GM10248 (cell line): ENCODE data around the gene STXBP6.

ENCODE experiments used
- CTCF ChIA-PET: fragments of 300-600 bp; sonication (Branson Sonifier 250); formaldehyde crosslinking; extraction: SDS; loops from one replicate; lab custom pipeline; 2021; ENCODE audit warnings: antibody characterized with exemption; lab: Yijun Ruan, JAX
- POLR2A ChIA-PET: fragments of 350-650 bp; sonication (Branson Sonifier 250); formaldehyde crosslinking; extraction: SDS; loops from one replicate; lab custom pipeline; 2020; ENCODE audit warnings: antibody characterized with exemption; lab: Yijun Ruan, JAX
- DNase-seq: peaks from one replicate; pipeline ENCODE4 v3.0.0; 2012; ENCODE audit errors: extremely low spot score
- CTCF ChIP-seq: IDR thresholded peaks from 2 replicates; pipeline ENCODE4 v1.5.1; 2012; ENCODE audit warnings: mild to moderate bottlenecking, low read depth; ENCODE audit errors: extremely low read depth, missing control alignments, control extremely low read depth

Gene STXBP6

GRCh38 chr14:24979725-24980239 is 70.2 kb downstream of the STXBP6 start:
- TF ChIP-seq CTCF, result no peak
- ChIA-PET CTCF (interaction anchor here (0.9 to 1.9 kb wide), 2 partner anchors 13 to 119 kb away, joined by 3 to 4 read pairs; no protein-coding TSS in a partner anchor), POLR2A (no interaction called here)
- DNase-seq, result peak; percentile 11

GRCh38 chr14:24978862-24979724 is 70.9 kb downstream of the STXBP6 start:
- peak; percentile 45 for DNase-seq
- ChIA-PET POLR2A (no interaction called here), CTCF (interaction anchor here (0.9 to 1.9 kb wide), 3 partner anchors 12 to 119 kb away, joined by 3 to 4 read pairs (median 4); no protein-coding TSS in a partner anchor)
- TF ChIP-seq CTCF, result no peak

GRCh38 chr14:24976602-24977001 is 73.3 kb downstream of the STXBP6 start:
- ChIA-PET CTCF (interaction anchor here (1.3 kb wide), 1 partner anchor 15 kb away, joined by 4 read pairs; no protein-coding TSS in a partner anchor), POLR2A (no interaction called here)
- DNase-seq, result no peak
- no peak for TF ChIP-seq CTCF

- CTCF ChIA-PET, result no interaction called here
- no peak for DNase-seq
- no peak for TF ChIP-seq CTCF
- POLR2A ChIA-PET, result no interaction called here
These were observed 74.6 kb downstream of the STXBP6 start for GRCh38 chr14:24975393-24975792.

GRCh38 chr14:24974591-24975374 is 75.2 kb downstream of the STXBP6 start:
- no peak for TF ChIP-seq CTCF
- POLR2A ChIA-PET, result no interaction called here
- no peak for DNase-seq
- CTCF ChIA-PET, result no interaction called here

- TF ChIP-seq CTCF, result no peak
- POLR2A ChIA-PET, result no interaction called here
- CTCF ChIA-PET, result no interaction called here
- DNase-seq, result no peak
These were observed 77.1 kb downstream of the STXBP6 start for GRCh38 chr14:24972844-24973243.
